Stimulated activated CD4-positive, alpha-beta T cell treated with anti-CD3 and anti-CD28 coated beads, TNF-alpha, amount 100 ng/mL, for 4 hours (primary cell): ENCODE measurements around the gene ACTR6.
"Not testable (repeated sequence)": the region's sequence is repeated elsewhere in the genome, so short reads cannot be mapped to it uniquely, and the experiment has no call there.

Experiments used
- DNase-seq, 3 experiments: peaks; one replicate each; pipeline ENCODE4 v3.0.0-alpha.2; 2020; ENCODE audit warnings: low read depth in 3 of 3

ACTR6 gene

GRCh38 chr12:100200463-100201181, at the start of gene ACTR6:
ACTR6 (plus strand) TSS chr12:100200815; CDS start chr12:100200852, 37 bp downstream.
- DNase-seq: peak; percentile 81 to 93 (median 92)

- no peak for DNase-seq
Observed at GRCh38 chr12:100151769-100152168, 48.8 kb upstream of the ACTR6 start.

- DNase-seq: no peak
Observed at GRCh38 chr12:100153131-100153530, 47.5 kb upstream of the ACTR6 start.

- DNase-seq: peak; percentile 53 to 55 (median 54)
Observed at GRCh38 chr12:100154474-100155247, 46.0 kb upstream of the ACTR6 start.

GRCh38 chr12:100156731-100157426, 43.7 kb upstream of the ACTR6 start:
- no peak for DNase-seq

- DNase-seq: no peak
Observed at GRCh38 chr12:100157427-100157821, 43.2 kb upstream of the ACTR6 start.

- DNase-seq: no peak
Observed at GRCh38 chr12:100158535-100158934, 42.1 kb upstream of the ACTR6 start.

- no peak for DNase-seq
Observed at GRCh38 chr12:100159391-100160104, 41.1 kb upstream of the ACTR6 start.

- DNase-seq: peak; percentile 47 to 54 (median 48)
Observed at GRCh38 chr12:100163416-100164152, 37.0 kb upstream of the ACTR6 start.

- DNase-seq: no peak
Observed at GRCh38 chr12:100164153-100164704, 36.4 kb upstream of the ACTR6 start.

- no peak for DNase-seq
Observed at GRCh38 chr12:100165356-100165755, 35.3 kb upstream of the ACTR6 start.

GRCh38 chr12:100166232-100166631, 34.4 kb upstream of the ACTR6 start:
- no peak for DNase-seq

GRCh38 chr12:100168562-100168961, 32.1 kb upstream of the ACTR6 start:
- no peak for DNase-seq

- no peak for DNase-seq
Observed at GRCh38 chr12:100169345-100169744, 31.3 kb upstream of the ACTR6 start.

GRCh38 chr12:100170313-100170858, 30.2 kb upstream of the ACTR6 start:
- DNase-seq: no peak

GRCh38 chr12:100171248-100171647, 29.4 kb upstream of the ACTR6 start:
- no peak for DNase-seq

GRCh38 chr12:100173111-100173510, 27.5 kb upstream of the ACTR6 start:
- no peak for DNase-seq

GRCh38 chr12:100174495-100174894, 26.1 kb upstream of the ACTR6 start:
- DNase-seq: no peak

- DNase-seq: not testable (repeated sequence)
Observed at GRCh38 chr12:100176493-100176892, 24.1 kb upstream of the ACTR6 start.

- DNase-seq: no peak
Observed at GRCh38 chr12:100179252-100179651, 21.4 kb upstream of the ACTR6 start.
